ENCODE data around the gene EXOC1.

GRCh38 chr4:55819634-55820033, 33.8 kb upstream of the EXOC1 start, which contains the start of gene EXOC1L:
- TF ChIP-seq CTCF (IDR thresholded peaks at IDR 0.05) (no peak), POLR2A (IDR thresholded peaks at IDR 0.05) (no peak)
